ENCODE data around the gene MPL. TPM values are rescaled to one million over a fixed set of nuclear protein-coding genes. Genes with fewer than 3 reads are reported as not detected.
"Not testable (repeated sequence)": the region's sequence is repeated elsewhere in the genome, so short reads cannot be mapped to it uniquely, and the experiment has no call there.

MPL gene
- total RNA-seq, 1 donor from 2014 or later: not detected

- H3K4me3 ChIP-seq (ENCODE audit: low read depth, low read length): peak overlapping the region; percentile 94
- DNase-seq (ENCODE audit: low read depth): no peak
- no peak for TF ChIP-seq CTCF (conservative IDR thresholded peaks at IDR 0.05; ENCODE audit: low read depth, low read length)
Observed at GRCh38 chr1:43366179-43366578, 28.6 kb downstream of the MPL start.

GRCh38 chr1:43366601-43367025, 29.0 kb downstream of the MPL start:
- no peak for TF ChIP-seq CTCF (conservative IDR thresholded peaks at IDR 0.05; ENCODE audit: low read depth, low read length)
- no peak for DNase-seq (ENCODE audit: low read depth)
- H3K4me3 ChIP-seq (ENCODE audit: low read depth, low read length): peak overlapping the region; percentile 94

GRCh38 chr1:43367026-43367903, 29.6 kb downstream of the MPL start:
- no peak for TF ChIP-seq CTCF (conservative IDR thresholded peaks at IDR 0.05; ENCODE audit: low read depth, low read length)
- DNase-seq (ENCODE audit: low read depth): no peak
- peak overlapping the region; percentile 94 for H3K4me3 ChIP-seq (ENCODE audit: low read depth, low read length)

- peak; percentile 25 for TF ChIP-seq CTCF (conservative IDR thresholded peaks at IDR 0.05; ENCODE audit: low read depth, low read length)
- H3K4me3 ChIP-seq (ENCODE audit: low read depth, low read length): peak within 1 kb of the TSS; percentile 94
- DNase-seq (ENCODE audit: low read depth): no peak
Observed at GRCh38 chr1:43367904-43368645, 30.5 kb downstream of the MPL start, which contains the start of gene ELOVL1. ELOVL1 (minus strand) TSS chr1:43368011; CDS start chr1:43365609, 2,402 bp downstream.

- no peak for DNase-seq (ENCODE audit: low read depth)
Observed at GRCh38 chr1:43368646-43369020, 31.0 kb downstream of the MPL start.

GRCh38 chr1:43369779-43370178, 32.2 kb downstream of the MPL start:
- not testable (repeated sequence) for DNase-seq (ENCODE audit: low read depth); H3K4me3 ChIP-seq (ENCODE audit: low read depth, low read length)

More at GRCh38 chr1:43368646-43369020, 31.0 kb downstream of the MPL start:
- H3K4me3 ChIP-seq (ENCODE audit: low read depth, low read length): peak overlapping the region; percentile 94
- no peak for TF ChIP-seq CTCF (conservative IDR thresholded peaks at IDR 0.05; ENCODE audit: low read depth, low read length)

- no peak overlapping the region for H3K4me3 ChIP-seq (ENCODE audit: low read depth, low read length)
- no peak for DNase-seq (ENCODE audit: low read depth)
- TF ChIP-seq CTCF (conservative IDR thresholded peaks at IDR 0.05; ENCODE audit: low read depth, low read length): no peak
Observed at GRCh38 chr1:43370564-43370963, 32.9 kb downstream of the MPL start.
